Measurements from ENCODE around the gene GZMA. TPM values are rescaled to one million over a fixed set of nuclear protein-coding genes. Genes with fewer than 3 reads are reported as not detected.

Gene GZMA
- total RNA-seq, 1 experiment from 2014 or later: 0.16 TPM

DNA sequence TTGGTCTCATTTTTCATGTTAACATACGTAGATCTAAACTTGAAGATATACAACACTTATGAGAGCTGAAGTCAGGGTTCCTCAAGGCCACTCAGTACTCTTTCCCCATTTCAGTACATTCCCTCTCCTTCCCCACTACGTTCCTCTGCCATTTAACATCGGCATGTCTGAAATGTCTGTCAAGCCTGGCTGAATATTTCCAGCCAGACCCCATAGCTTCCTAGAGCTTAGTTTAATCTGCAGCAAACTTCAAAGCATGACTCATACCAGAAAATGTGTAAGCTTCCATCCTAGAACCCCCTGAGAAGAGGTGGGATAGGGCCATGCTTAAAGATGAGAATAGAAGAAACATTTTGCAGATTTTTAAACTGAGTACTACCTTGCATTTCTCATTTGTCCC is 6.2 kb downstream of the GZMA start:
- DNase-seq (ENCODE audit: low read depth): no peak

DNA sequence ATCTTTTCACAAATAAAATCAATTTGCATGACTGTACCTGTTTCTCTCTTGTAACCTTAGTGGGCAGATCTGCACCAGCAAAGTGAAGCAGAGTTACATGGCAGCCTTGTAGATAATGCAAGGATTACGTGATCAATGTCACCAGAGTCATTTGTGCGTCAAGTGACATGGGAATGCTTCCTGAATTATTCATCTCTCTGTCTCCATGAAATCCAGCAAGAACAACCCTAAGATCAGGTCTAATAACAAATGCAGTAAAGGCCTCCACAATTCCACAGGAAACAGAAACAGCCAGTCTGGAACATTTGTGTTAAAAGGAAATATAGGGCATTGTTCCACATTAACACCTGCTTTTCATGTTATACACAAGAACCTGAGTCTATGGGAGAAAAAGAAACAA is 7.8 kb downstream of the GZMA start:
- DNase-seq (ENCODE audit: low read depth): no peak

DNA sequence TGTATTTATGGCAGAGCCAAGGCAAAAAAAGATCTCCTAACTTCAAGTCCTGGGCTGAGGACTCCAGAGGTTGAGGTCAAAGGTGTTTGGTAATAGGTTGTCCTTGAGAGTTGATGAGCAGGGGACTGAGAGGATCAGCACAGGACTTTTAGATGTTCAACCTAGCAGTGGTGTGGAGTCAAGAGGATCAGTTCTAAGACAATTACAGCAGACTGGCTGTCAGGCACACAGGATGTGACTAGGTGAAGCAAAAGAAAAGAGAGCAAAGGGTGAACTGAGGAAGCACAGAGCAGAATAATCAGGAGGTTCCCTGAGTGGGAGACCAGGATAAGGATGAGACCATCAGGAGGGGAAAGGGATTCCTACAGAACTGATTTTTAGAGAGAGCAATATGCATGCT is 10.9 kb downstream of the GZMA start:
- DNase-seq (ENCODE audit: low read depth): no peak

DNA sequence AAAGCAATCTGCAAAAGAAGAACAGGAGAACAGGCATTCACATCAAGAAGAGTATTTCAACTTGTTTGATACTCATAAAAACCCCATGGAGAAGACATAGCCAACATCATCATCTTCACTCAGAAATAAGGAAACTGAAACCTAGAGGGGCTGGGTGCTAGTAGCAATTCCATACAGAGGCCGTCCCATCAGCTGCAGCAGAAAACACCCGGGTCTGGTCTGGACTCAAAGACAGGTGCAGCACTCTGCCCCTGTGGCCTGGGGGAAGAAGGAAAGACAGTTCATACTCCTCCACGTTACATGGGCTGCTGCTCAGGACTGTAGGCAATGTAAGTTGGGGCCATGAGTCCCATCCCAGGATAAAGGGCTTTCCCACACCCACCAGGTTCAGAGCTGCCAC is 11.6 kb downstream of the GZMA start:
- no peak for DNase-seq (ENCODE audit: low read depth)

DNA sequence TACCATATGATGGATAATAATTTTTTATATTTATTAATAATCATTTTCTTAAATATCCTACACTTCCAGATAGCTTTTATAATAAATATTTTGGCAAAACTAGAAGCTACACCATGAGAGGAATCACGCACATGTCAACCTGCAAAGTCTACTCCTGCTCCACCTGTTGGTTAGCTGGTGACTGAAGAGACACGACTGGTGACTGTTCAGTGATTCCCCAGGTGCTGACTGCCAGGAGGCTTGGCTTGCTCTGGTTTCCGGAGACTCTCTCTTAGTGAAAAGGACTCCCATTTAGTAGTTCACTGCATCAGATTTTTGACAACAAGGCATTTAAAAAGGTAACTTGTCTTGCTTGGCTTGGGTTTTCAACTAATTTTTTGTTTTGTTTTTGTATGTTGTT is 20.9 kb downstream of the GZMA start:
- DNase-seq (ENCODE audit: low read depth): no peak

DNA sequence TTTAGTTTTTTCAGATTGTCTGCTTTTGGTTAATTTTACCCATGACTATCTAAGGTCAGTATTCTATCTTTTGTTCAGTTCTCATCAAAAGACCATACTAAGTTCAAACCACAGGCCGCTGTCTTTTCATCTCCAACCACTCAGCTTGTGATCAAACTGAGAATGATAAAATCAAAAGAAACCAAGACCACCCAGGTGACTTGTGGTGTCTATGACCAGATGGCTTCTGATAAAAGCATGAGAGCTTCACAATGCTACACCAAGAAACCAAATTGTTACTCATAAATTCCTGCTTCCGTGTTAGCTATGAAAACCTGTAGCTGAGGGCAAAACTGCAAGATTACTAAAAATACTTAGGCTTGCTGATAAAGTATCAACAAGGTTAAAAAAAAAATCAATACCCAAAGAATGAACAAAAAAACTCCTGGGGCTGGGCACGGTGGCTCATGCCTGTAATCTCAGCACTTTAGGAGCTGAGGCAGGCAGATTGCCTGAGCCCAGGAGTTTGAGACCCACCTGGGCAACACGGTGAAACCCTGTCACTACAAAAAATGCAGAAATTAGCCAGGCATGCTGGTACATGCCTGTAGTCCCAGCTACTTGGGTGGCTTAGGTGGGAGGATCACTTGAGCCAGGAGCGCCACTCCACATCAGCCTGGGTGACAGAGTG is 31.7 kb downstream of the GZMA start:
- DNase-seq (ENCODE audit: low read depth): no peak

DNA sequence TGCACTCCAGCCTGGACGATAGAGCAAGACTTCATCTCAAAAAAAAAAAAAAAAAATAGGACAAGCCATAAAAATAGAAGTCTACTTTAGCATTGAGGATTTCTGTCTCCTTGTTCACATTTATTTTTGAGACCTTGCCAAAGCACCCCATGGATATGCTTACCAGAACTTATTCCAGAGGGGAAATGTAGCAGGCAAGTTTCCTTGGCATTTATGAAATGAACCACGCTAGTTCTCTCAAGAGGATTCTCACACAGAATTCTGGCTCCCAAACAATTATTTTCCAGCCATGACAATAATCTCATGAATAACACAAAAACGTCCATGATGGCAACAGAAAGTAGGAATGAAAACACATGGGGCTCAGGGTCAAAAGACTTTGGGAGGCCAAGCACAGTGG is 34.1 kb downstream of the GZMA start:
- no peak for DNase-seq (ENCODE audit: low read depth)

DNA sequence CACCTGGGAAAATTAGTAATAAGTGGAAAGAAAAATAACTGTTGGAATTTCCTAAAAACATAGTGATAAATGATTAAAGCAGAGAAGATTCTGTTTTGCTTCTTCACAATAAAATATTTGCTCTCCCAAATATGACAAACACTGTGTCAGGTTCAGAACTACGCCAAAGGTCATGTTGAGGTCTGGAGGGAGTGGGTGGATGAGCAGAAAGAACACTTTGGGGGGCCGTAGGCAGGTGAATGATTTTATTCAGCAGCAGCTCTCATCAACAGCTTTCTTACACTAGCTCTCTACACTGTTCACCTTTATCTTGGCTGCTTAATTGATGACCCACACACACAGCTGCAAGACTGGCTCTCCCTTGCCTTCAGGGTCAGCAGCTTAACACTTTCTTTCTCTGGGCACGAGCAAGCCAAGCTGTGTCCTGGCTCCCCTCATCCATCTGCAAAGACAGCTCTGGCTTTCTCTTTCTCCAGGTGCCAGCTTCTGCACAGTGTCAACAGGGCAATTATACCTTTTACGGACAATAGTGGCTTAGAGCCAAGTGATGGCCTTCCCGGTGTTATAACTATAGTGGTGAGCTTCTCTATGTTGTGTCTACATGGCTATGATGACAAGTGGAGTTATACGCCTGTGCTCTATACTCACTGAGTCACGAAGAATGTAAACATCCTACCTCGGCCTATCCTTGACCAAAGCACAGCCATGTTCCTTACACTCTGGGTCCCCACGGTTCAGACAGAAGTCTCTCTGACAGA is 38.6 kb downstream of the GZMA start:
- DNase-seq (ENCODE audit: low read depth): no peak

DNA sequence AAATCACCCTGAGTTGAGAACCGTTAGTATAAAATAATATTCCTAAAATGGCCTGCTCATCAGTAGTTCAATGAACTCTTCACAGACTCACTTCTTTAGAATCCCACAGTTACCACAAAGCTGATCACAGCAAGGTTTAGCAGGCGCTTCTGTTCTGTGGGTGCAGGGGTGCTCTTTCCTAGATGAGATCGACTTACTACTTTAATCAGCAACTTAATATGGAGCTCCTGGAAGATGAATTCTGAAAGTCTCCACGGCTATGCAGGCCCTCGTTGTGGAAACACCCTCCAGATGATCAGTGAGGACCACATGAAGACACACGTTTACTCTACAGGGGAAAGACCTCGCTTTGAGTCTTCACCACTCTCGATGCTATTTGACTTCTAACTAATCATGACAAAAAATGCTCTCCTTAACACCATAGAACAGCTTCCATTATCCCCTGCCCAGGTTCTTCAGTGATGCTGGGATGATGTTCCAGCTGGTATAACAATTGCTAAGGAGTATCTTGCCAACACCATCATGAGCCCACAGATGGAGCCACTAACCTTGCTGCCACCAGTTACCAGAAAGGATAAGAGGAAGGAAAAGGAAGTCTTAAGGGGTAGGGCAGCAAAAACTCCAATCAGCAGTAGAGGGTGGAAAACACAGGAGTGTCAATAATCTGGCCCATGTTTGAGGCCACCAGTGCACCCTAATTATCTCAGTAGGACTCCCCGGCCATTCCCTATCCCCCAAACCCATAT is 39.7 kb downstream of the GZMA start:
- DNase-seq (ENCODE audit: low read depth): no peak

DNA sequence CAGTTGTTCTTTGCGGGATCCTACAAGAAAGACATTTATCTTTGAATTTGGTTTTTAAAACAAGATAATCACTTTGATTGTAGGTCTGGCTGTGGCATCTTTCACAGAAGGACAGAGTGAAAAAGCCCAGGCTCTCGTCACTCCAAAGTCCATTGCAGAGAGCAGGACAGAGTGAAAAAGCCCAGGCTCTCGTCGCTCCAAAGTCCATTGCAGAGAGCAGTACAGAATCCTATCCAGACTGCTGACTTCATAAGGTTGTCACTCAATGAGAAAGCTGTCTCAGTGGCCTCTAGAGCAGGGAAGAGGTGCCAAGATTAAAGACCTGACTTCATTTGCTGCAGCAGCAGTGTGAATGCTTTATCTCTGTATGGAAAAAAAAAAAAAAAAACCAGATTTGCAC is 41.2 kb downstream of the GZMA start:
- no peak for DNase-seq (ENCODE audit: low read depth)

DNA sequence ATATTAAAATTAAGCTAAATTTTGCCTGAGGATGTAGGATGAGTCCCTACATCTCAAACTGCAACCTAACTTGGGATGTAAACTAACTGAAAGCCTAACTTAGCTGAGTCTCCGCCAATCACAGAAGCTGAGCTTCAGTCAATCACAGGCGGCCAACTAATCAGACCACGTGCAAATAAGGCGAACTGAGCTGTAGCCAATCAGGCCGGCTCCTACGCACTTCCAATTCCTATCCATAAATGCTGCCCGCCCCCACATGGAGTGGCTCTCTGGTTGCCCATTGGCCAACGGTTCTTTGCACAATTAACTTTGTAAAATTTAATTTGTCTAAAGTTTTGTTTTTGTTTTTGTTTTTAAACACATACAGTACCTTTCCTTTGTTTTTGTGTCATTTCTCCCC is 43.6 kb downstream of the GZMA start:
- DNase-seq (ENCODE audit: low read depth): peak; percentile 11

DNA sequence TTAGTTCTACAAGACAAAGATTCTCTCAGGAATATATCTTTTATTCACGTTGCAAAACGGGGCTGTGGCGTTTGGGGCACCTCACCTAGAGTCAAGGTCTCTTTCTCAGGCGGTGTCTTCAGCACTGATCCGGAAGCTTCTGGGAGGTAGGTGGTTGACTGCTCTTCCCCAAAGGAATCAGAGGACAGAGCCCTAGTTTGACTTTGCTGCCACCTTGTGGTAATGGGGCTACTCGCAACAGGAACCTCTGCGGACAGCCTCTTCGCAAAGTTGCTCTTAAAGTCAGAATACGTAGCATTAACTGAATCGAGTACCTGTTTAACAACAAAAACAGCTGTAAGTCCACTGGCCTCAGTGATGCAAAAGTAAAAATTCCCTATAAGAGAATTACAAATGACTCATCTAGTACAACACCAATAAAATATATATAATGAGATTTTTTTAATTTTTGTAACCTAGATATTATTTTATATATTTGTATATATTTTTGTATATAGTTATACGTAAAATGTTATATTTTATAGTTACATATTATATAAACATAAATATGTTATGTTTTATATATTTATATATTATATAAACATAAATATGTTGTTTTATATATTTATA is 44.2 kb downstream of the GZMA start:
- DNase-seq (ENCODE audit: low read depth): peak; percentile 83

DNA sequence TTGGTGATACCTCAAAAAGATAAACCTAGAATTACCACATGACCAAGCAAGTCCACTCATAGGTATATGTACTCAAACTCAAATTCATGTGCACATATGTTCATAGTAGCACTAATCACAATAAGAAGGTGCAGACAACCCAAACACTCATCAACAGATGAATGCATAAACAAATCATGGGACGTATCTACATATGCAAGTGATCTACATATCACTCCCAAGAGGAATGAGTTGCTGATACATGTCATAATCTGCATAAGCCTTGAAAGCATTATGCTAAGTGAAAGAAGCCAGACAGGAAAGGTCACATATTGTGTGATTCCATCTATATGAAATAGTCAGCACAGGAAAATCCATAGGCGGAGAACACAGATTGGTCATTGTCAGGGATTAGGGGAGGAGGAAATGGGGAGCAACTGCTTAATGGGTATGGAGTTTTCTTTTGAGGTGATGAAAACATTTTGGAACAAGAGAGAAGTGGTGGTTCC is 46.9 kb downstream of the GZMA start:
- no peak for DNase-seq (ENCODE audit: low read depth)

DNA sequence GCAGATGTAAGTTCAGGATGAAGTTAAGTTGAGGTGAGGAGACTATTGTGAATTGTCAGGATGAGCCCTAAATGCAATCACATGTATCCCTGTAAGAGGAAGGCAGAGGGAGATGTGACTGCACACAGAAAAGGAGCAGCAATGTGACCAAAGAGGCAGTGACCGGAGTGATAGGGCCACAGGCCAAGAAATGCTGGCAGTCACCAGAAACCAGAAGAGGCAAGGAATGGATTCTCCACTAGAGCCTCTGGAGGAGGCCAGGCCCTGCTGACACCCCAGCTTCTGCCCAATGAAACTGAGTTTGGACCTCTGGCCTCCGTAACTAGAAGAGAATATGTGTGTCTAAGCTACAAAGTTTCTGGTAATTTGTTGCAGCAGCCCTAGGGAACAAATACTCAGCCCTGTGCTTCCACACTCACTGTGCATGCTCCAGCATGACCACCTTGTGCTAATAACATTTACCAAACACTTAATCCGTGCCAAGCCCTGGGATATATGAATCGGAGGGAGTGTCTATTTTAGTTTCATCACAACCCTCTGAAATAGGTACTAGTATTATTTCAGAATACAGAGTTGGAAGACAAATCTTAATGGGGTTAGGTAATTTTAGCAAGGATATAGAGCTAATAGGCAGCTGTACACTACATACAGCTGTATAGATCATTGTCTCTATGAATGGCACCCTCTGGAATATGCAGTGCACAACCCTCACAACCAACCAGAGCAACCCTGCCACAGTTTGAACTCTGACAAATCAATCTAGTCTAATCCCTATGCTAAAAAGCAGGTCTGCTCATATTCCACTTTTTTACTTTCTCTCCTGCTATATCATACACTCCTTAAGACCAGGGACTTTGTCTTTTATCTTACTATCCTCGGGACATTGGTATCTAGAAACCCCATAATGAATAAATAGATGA is 49.7 kb downstream of the GZMA start:
- DNase-seq (ENCODE audit: low read depth): peak; percentile 28

DNA sequence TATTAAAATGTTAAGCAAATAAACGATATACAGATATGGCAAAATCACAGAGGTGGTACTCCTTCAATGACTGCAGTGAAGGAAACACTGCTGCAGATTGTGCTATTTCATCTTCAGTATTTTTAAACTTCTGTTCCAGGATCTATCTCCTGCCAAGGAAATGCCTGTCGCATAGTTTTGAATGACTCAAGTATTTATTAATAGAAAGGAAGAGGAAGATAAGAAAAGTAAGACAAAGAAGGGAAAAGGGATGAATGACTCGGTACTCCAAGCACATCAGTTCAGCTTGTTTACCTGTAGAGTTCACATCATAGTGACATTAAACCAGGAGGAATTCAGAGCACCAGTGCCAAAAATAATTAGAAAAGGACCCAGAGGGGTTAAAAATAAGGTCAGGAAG is 52.4 kb downstream of the GZMA start:
- peak; percentile 69 for DNase-seq (ENCODE audit: low read depth)

Other genes starting within 250 kb of the GZMA start
- 27.1 and 27.7 TPM in 2 replicates for gene ESM1, start 117.1 kb upstream of the GZMA start, total RNA-seq (2014; rRNA removed; shearing (Covaris generic))
- not detected in 2 replicates for gene GZMK, start 78.4 kb upstream of the GZMA start, total RNA-seq (2014; rRNA removed; shearing (Covaris generic))
- gene GPX8, start 57.5 kb downstream of the GZMA start, total RNA-seq (2014; rRNA removed; shearing (Covaris generic)): 48.3 and 48.7 TPM in 2 replicates
- not detected in 2 replicates for gene CDC20B, start 70.5 kb downstream of the GZMA start, total RNA-seq (2014; rRNA removed; shearing (Covaris generic))
- gene MCIDAS, start 124.7 kb downstream of the GZMA start, total RNA-seq (2014; rRNA removed; shearing (Covaris generic)): 2.6 and 2.8 TPM in 2 replicates
- gene CCNO, start 131.0 kb downstream of the GZMA start, total RNA-seq (2014; rRNA removed; shearing (Covaris generic)): 1.9 and 3.2 TPM in 2 replicates
- gene DHX29, start 205.0 kb downstream of the GZMA start, total RNA-seq (2014; rRNA removed; shearing (Covaris generic)): 22.4 and 23.7 TPM in 2 replicates
- 66.7 and 72.9 TPM in 2 replicates for gene MTREX, start 205.3 kb downstream of the GZMA start, total RNA-seq (2014; rRNA removed; shearing (Covaris generic))